Kasumi-1 (cell line): Measurements from ENCODE around the gene GPN1.
A peak's percentile ranks its signal among the peaks of the same experiment; 100 is the strongest.
"Not testable (repeated sequence)": the region's sequence is repeated elsewhere in the genome, so short reads cannot be mapped to it uniquely, and the experiment has no call there.

Experiments used
- DNase-seq, 2 experiments: peaks; one replicate each; lab custom pipeline; 2025; lab: John Stamatoyannopoulos, UW

Gene GPN1

DNA sequence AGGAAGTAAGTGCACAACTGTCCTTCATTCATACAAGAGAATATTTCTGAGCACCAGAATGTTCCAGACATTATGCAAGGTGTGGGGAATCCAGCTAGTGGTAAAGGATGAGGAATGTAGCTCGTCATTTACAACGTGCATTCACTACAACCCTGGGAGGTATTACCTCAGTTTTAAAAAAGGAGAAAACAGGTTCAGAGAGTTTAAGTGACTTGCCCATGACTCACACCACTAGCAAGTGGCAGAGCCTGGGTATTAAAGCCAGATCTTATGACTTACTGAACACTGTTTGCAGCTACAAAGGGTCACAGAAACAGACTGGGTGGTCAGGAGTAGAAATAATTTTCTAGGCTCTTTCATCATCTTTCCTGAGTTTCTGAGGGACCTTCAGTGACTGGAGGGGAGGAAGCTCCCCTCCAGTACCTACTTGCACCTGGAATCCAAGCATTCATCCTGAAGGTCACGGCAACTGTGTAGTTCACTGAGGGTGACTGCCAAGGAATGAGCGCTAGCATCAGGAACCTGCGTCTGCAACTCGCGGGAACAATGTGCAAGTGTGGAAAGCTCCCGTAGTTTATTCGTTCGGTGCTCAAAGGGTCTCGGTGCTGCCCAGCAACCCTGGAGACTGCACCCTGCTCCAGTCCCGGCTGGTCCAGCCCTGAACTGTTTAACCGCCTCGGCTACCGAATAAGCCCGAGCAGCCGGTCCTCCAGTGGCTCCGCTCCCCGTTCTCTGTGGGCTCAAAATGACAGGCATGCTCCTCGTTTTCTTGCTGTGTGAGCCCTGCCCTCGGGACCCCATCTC is 685 bp upstream of the GPN1 start:
- DNase-seq, result peak in 1 of 2 experiments; percentile 37

DNA sequence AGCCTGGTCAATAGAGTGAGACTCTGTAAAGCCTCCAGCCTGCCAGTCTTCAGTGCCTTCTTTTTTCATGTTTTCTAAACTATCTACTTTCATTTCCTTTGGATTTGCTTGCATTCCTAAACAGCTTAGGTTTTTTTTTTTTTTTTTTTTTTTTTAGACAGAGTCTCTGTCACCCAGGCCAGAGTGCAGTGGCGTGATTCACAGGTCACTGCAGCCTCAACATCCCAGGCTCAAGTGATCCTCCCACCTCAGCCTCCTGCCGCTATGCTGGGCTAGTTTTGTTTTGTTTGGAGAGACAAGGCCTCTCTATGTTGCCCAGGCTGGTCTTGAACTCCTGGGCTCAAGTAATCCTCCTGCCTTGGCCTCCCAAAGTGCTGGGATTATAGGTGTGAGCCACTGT is 1.4 kb downstream of the GPN1 start:
- DNase-seq, result not testable (repeated sequence)

DNA sequence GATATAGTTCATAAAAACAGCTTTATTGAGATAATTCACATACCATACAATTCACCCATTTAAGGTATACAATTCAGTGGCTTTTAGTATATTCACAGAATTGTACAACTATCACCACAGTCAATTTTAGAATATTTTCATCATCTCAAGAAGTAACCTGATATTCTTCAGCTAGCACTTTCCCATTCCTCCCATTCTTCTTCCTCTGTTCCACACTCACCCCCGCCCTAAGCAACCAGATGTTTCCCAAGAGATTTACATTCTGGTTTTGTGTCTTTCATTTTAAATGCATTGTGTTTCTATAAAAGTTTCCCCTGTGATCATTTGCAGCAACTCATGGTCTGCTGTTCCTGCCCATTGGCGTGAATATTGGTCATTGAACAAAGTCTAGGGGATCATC is 5.4 kb downstream of the GPN1 start:
- no peak for DNase-seq

DNA sequence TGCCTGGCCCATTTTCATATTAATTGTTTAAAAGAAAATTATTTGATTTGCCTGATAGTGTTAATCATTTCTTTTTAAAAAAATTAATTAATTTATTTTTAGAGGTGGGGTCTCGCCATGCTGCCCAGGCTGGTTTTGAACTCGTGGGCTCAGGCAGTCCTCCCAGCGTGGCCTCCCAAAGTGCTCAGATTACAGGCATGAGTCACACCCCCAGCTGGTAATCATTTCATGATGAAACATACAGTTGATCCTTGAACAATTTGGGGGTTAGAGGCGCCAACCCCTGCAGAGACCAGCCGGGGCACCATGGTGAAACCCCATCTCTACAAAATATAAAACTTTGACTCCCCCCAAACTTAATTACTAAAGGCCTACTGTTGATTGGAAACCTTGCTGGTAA is 7.9 kb downstream of the GPN1 start:
- DNase-seq, result no peak

DNA sequence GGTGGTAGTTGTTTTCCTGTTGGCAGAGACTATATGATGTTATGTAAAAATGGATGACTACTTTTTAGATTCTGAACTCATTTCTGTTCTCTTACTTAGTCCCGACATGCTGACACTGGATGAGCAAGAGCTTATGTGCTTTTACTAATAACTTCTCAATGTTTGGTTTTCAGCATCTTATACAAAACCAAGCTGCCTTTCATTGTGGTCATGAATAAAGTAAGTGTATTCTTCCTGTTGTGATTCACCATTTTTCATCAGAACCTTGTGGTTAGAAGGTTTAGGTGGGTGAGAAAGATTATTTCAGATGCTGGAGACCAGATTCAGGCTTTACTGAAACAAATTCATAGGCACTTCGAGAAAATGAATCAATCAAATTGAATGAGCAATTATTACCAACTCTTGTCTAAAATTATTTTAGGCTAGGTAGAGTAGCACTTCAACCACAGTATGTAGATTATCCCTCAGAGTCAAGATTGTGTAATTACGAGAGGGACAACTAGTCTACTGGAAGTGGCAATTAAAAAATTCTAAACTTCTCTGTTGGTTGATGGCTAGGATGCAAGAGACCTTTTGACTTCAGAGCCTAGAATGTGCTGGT is 9.3 kb downstream of the GPN1 start:
- DNase-seq, result no peak

DNA sequence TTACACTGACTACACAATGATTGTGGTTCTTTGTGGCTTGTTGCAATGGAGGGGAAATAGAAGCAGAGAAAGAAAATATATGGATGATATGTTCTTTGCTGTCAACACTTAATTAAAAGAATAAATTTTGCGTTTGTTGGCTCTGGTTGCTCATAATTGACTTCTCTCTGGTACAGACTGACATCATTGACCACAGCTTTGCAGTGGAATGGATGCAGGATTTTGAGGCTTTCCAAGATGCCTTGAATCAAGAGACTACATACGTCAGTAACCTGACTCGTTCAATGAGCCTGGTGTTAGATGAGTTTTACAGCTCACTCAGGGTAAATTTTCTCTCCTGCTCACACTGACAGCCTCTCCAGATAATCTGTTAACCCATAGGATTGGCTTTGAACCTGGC is 9.9 kb downstream of the GPN1 start:
- DNase-seq, result no peak

DNA sequence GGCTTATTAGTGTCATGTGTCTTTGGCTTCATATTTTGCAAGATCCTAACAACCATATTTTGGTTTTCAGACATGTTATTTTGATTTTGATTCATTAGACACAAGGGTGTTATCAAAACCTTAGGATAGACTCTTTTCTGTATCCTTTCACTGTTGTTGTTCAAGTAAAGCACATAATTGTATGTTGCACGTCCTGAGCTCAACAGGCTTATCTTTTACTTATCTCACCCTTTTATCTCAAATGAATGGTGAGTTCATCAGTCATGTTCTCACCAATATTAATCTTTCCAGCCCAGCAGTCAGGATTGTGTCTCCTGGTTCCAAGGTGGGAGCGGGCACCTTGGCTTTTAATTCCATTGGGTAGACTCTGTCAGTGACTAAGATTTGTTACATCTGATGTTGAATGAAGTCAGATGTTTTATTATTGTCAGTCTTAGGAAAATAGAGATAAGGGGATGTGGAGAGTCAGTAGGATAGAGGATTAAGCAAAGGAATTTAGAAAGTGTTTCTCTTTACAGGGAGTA is 11.9 kb downstream of the GPN1 start:
- DNase-seq, result no peak

DNA sequence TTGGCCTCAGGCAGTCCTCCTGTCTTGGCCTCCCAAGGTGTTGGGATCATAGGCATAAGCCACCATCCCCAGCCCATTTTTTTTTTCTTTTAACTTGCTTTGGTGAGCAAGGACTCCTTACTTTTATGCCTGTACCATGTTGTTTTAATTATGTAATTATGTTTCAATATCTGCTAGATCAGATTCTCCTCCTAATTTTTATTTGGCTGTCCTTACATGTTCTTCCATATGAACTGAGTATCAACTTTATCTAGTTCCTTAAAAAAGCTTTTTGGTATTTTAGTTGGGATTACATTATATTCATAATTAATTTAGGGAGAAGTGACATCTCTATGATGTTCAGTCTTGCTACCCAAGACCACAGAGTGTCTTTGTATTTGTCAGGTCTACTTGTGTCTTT is 16.3 kb downstream of the GPN1 start:
- DNase-seq, result no peak

DNA sequence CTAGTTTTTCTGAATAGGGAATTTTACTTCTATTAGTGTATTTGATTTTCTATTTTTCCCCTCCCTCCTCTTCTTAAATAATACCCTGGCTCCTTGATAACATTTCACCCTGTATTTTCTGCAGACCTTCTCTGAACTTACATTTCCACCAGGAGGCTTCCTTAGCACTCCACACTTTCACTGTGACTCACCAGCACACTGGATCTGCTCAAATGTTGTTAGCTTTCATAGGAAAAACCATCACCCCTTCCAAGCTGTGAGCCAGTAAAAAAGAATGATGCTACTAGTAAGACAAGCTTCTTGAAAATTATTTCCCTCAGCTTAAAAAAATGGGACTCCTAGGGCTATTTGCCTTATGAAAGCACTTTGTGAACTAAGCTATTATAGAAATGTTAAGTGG is 18.4 kb downstream of the GPN1 start:
- no peak for DNase-seq

DNA sequence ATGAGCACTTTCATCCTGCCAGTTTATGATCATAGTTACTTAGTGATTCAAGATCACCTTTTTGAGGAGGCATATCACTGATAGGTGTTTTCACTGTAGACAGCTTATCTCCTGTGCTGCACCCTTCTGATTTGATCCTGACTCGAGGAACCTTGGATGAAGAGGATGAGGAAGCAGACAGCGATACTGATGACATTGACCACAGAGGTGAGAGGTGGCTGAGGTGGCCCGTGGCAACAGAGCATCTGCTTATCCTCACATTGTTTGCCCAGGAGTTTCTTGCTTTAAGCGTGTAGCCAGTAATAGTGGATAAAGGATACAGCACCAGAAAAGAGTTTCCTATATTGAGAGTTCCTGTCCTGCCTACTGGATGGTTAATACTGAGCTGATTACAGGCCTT is 18.9 kb downstream of the GPN1 start:
- no peak for DNase-seq

DNA sequence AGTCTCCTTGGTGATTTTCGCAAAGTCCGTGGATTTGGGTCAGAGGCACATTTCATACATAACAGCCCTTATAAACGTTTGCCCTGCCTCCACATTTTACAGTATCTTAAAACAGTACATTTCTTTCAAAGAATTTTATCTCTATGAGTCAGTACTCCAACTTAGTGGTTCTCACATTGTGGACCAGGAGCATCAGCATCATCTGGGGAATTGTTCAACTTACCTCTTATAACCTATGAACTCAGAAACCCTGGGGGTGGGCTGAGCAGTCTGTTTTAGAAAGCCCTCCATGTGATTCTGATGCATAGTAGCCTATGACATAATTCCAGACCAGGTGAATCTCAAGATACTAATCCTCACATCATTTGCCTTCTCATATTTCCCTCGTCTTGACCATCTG is 22.2 kb downstream of the GPN1 start:
- no peak for DNase-seq

DNA sequence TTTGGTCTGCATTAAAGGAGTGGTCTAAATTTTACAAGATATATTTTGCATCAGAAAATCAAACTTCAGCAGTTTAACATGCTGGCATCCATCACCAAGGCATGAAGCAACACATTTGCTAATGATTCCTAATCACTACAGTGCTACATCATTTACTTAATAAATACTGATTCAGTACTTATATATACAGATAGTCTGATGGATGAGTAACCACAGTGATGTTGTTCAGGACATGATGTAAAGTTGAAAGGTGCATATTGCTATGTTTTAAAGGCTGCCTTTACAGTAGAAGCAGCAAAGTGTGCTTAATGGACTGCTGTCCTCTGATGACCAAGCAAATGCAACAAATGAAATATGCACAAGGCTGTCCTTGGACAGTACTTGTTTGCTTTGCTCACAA is 23.5 kb downstream of the GPN1 start:
- DNase-seq, result no peak

DNA sequence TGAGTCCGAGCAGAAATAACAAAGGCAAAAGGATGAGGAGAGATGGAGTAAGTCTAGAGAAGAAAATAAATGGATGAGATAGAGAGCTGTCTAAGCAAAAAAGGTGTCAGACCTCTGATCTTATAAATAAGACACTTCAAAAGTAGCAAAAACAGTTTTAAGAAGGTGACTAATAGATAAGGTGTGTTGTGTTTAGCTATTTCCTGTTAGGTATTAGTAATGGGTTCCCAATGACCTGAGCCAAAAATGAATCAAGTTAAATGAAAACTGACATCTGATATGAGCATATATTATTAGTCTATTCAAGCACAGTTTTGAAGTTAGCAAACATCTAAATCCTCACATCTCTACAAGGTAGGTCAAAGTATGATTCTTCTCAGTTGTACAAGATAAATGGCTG is 23.9 kb downstream of the GPN1 start:
- DNase-seq, result no peak

DNA sequence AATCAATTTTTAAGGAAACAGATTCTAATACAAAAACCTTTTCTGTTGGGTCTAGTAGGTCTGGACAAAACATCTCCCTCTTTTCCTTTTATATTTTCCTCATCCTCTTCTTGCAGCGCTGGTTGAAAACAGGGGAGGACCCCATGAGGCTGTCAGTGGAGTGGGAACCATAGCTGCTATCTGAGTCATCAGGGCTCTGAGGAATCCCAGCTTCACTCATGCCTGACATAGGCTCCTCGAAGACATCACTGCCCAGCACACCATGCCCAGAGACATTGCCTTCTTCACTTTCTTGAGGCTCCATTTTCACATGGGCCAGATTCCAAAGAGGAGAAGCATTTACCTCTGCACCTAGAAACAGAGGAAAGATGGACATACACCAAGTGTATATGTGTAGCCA is 24.5 kb downstream of the GPN1 start:
- DNase-seq, result no peak

DNA sequence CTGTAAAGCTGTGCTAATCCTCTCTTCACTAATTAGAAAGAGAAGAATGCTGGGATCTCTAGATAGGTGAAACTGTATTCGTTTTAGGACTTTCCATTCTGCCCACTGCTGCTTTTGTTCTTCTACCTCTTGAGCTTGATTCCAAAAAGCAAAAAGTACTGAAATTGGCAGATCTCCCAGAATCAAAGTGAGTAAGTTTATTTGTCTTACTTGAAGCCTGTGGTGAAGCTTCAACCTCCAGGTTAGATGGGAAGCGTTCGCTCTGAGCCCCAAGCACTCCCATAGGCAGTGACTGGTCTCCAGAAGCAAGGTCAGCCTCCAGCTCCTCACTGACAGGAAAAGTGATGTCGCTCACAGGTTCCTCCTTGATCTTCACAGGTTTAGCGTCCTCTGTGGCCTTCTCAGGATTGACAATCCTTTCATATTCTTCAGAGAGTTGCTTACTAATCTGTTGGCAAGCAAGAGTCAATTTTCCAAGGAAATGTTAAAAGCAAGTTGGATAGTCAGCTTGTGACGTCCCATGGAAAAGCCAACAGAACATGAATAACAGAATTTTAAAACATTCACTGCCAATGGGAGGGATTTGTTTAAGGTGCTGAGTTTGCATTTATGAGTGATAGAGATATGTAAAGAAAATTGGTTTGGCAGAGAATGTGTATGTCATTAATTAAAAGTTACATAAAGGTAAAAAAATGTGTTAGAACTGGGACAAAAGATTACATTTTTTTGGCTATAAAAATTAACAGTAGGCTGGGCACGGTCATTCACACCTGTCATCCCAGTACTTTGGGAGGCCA is 26.5 kb downstream of the GPN1 start:
- no peak for DNase-seq

DNA sequence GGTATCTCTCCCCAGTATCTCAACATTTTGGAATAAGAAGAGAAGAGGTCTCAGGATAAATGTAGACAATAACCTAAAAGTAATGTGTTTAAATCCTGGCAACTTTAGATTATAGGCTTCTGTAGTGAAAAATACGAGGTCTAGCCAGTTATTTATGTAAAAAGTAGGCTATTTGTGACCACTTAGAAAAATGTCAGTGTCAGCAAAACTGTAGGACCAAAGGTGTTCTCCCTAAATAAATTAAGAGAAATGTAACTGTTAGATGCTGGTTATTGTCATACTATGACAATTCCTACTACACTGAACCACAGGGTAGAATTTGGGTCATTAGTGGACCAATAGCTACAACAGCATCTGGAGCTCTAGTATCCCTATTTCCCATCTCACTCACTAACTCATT is 32.5 kb downstream of the GPN1 start:
- DNase-seq, result no peak

DNA sequence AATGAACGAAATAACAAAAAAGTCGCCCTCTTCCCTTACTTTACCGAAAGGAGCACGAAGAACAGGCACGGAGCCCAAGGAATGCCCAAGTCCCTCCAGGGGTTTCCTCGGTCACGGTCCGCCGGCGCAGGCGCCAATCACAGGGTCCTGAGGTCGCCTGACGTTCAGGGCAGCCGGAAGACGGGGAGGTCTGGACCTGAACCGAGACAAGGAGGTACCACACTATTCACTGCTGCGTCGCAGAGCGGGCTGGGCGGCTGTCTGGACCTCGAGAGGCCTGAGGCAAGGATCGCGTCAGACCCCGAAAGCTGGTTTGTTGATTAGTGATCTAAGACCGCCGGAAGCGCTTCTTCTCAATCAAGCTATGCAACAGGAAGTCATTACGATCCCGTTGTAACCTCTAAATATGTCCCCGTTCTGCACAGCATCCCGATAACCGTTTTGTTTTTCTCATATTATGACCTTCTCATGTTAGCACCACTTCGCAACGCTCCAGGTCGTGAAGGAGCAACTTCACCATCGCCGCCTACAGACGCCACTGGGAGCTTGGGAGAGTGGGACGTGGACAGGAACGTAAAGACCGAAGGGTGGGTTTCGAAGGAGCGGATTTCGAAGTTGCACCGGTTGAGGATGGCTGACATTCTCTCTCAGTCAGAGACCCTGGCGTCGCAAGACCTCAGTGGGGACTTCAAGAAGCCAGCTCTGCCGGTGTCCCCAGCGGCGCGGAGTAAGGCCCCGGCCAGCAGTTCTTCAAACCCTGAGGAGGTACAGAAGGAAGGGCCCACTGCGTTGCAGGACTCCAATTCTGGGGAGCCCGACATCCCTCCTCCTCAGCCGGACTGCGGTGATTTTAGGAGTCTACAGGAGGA is 34.7 kb downstream of the GPN1 start, which contains the start of the genes SLC4A1AP and SUPT7L:
TSS of gene SLC4A1AP (plus strand) at position 605 of the 869 bp plus-strand sequence. CDS start at position 631, 26 bp downstream.
TSS of gene SUPT7L (minus strand) at position 330 of the 869 bp plus-strand sequence. CDS start 1,422 bp downstream, outside the sequence.
- DNase-seq, result peak; percentile 85 to 90

DNA sequence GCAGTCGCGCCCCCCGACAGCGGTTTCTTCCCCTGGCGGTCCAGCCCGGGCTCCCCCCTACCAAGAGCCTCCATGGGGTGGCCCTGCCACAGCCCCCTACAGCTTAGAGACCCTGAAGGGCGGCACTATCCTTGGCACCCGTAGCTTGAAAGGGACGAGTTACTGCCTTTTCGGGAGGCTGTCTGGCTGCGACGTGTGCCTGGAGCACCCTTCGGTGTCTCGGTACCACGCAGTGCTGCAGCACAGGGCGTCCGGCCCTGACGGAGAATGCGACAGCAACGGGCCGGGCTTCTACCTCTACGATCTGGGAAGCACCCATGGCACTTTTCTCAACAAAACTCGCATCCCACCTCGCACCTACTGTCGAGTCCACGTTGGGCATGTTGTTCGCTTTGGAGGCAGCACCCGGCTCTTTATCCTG is 35.3 kb downstream of the GPN1 start:
- no peak for DNase-seq

DNA sequence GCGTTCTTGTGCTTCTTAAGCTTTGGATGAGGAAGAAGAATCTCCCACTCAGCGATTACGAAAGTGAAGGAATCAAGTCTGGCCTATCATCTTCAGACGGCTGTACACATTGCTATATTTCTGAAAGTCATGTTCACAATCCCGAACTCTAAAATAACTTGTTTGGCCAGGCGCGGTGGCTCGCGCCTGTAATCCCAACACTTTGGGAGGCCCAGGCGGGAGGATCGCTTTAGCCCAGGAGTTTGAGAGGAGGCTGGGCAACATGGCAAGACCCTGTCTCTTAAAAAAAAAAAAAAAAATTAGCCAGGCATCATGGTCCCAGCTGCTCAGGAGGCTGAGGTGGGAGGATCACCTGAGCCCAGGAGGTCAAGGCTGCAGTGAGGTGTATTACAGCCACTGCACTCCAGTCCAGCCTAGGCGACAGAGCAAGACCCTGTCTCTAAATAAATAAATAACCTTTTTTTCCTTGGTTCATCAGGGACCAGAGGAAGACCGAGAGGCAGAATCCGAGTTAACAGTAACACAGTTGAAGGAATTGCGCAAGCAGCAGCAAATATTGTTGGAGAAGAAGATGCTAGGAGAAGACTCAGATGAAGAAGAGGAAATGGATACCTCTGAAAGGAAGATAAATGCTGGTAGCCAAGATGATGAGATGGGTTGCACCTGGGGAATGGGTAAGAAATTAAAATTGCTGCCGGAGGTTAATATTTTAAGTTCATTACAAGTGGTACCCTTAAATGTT is 35.9 kb downstream of the GPN1 start:
- no peak for DNase-seq

DNA sequence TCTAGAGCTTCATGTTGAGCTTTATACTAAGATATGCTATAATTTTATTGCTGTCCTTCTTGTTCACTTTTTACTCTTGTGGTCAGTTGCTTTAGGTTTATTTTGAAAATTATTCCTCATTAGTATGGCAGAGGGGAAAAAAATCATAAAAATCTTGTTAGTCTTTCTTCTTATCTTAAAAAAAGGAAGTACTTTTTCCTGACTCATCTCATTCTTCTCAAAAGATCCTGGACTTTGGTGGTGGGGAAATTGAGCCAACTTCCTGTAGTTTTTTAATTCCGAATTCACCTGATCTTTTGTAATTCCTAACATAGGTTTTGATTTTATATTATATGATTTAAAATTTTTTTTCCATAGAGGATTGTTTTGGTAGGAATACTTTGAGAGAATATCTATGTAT is 38.6 kb downstream of the GPN1 start:
- peak; percentile 8 to 20 for DNase-seq

DNA sequence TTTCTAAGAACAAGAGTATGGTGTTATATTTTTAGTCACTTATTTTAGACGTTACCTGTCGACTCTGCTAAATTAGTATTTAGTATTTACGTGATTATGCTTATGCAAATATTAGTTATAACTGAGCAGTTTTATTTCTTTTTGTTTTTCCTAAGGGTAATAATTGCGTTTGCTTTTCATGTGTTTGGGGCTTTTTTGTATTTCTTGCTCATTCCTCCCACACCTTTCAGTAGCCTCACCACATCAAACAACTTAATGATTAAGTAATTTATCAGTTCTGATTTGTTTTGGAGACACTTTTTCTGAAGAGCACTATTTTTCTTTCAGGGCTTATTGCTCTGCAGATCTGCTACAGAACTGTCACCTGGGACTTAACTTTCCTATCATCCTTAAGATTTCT is 42.4 kb downstream of the GPN1 start:
- DNase-seq, result no peak
